PC-3 (cell line): ENCODE data around the gene BABAM1. TPM values are rescaled to one million over a fixed set of nuclear protein-coding genes. Genes with fewer than 3 reads are reported as not detected.

Source experiments
- ATAC-seq: fragments of 200-7000 bp; cut with Tn5 transposase; 2 replicates; pipeline ENCODE4 v1.9.1; 2020; ENCODE audit warnings: mild to moderate bottlenecking, moderate library complexity
- BruUV-seq: library from RNA; stranded (reverse); fragments of 400-500 nt; replicated peaks from 2 replicates; lab custom pipeline; 2021; lab: Mats Ljungman, UMichigan
- CTCF ChIA-PET: fragments of 300-600 bp; sonication (Branson Sonifier 250); formaldehyde crosslinking; loops from one replicate; lab custom pipeline; 2022; ENCODE audit warnings: antibody characterized with exemption; lab: Charles Lee
- POLR2A ChIA-PET: fragments of 300-600 bp; sonication (Branson Sonifier 250); formaldehyde crosslinking; loops from one replicate; lab custom pipeline; 2022; ENCODE audit warnings: antibody characterized with exemption; ENCODE audit not compliant: unreplicated experiment; lab: Charles Lee
- DNase-seq: peaks from one replicate; pipeline ENCODE4 v3.0.0-alpha.2; 2015
- H2AFZ ChIP-seq: fragments of 300-600 bp; sonication (generic); 2 replicates; pipeline ENCODE4 v1.6.0; 2016; ENCODE audit warnings: antibody characterized with exemption, low read length
- H3F3A ChIP-seq: fragments of 300-600 bp; sonication (generic); one replicate; pipeline ENCODE4 v1.6.0; 2017; ENCODE audit warnings: antibody characterized with exemption, low read length, control low read depth, mild to moderate bottlenecking; ENCODE audit not compliant: unreplicated experiment
- H3K27ac ChIP-seq: fragments of 300-600 bp; sonication (generic); 2 replicates; pipeline ENCODE4 v1.5.1; 2016; ENCODE audit warnings: mild to moderate bottlenecking, low read length
- H3K27me3 ChIP-seq: fragments of 300-600 bp; sonication (generic); 2 replicates; pipeline ENCODE4 v1.6.1; 2016; ENCODE audit warnings: low read length, mixed read lengths
- H3K36me3 ChIP-seq: fragments of 300-600 bp; sonication (generic); 2 replicates; pipeline ENCODE4 v1.6.1; 2016; ENCODE audit warnings: low read depth, mixed run types, low read length, mixed read lengths
- H3K4me1 ChIP-seq: fragments of 300-600 bp; sonication (generic); 2 replicates; pipeline ENCODE4 v1.5.1; 2016; ENCODE audit warnings: low read length; ENCODE audit not compliant: insufficient read depth
- H3K4me2 ChIP-seq: fragments of 300-600 bp; sonication (generic); 2 replicates; pipeline ENCODE4 v1.6.0; 2016; ENCODE audit warnings: low read length
- H3K4me3 ChIP-seq: fragments of 300-600 bp; sonication (generic); 2 replicates; pipeline ENCODE4 v1.5.1; 2016; ENCODE audit warnings: mild to moderate bottlenecking, low read length, mixed read lengths
- H3K79me2 ChIP-seq: fragments of 300-600 bp; sonication (generic); 2 replicates; pipeline ENCODE4 v1.6.1; 2017; ENCODE audit warnings: low read length, mixed read lengths
- H3K9ac ChIP-seq: fragments of 300-600 bp; sonication (generic); 2 replicates; pipeline ENCODE4 v1.6.0; 2016; ENCODE audit warnings: mild to moderate bottlenecking, low read length
- H3K9me2 ChIP-seq: fragments of 300-600 bp; sonication (generic); replicated peaks from 2 replicates; pipeline ENCODE4 v1.6.1; 2016; ENCODE audit warnings: mixed run types, low read length, mixed read lengths
- H3K9me3 ChIP-seq: fragments of 300-600 bp; sonication (generic); 2 replicates; pipeline ENCODE4 v1.6.1; 2016; ENCODE audit warnings: low read length, mixed read lengths
- H4K20me1 ChIP-seq: fragments of 300-600 bp; sonication (generic); 2 replicates; pipeline ENCODE4 v1.6.1; 2016; ENCODE audit warnings: low read length, mixed read lengths
- EZH2 ChIP-seq: fragments of 300-600 bp; sonication (generic); IDR thresholded peaks from one replicate; pipeline ENCODE4 v1.6.1; 2017; ENCODE audit warnings: antibody characterized with exemption, mild to moderate bottlenecking, low read length; ENCODE audit not compliant: unreplicated experiment
- EZH2phosphoT487 ChIP-seq: fragments of 300-600 bp; sonication (generic); IDR thresholded peaks from 2 replicates; pipeline ENCODE4 v1.6.1; 2018; ENCODE audit warnings: mild to moderate bottlenecking, antibody characterized with exemption, low read length, borderline replicate concordance
- intact Hi-C: fragments of 100-400 bp; cut with micrococcal nuclease; formaldehyde crosslinking; loops from 2 replicates; pipeline ENCODE4 v1.9.0; 2023
- total RNA-seq: library from RNA; depleted of rRNA; stranded (reverse); fragments of >200 nt; gene quantifications from 2 replicates; pipeline ENCODE4 v1.2.3, GENCODE V29; 2014
- TF ChIP-seq, protein P1 (sequence below): fragments of 300-600 bp; sonication (generic); conservative IDR thresholded peaks from 2 replicates; pipeline ENCODE4 v1.5.1; 2017; ENCODE audit warnings: antibody characterized with exemption, low read depth, mild to moderate bottlenecking, low read length

BABAM1 gene
- total RNA-seq, 1 experiment from 2014 or later = 196 TPM

DNA sequence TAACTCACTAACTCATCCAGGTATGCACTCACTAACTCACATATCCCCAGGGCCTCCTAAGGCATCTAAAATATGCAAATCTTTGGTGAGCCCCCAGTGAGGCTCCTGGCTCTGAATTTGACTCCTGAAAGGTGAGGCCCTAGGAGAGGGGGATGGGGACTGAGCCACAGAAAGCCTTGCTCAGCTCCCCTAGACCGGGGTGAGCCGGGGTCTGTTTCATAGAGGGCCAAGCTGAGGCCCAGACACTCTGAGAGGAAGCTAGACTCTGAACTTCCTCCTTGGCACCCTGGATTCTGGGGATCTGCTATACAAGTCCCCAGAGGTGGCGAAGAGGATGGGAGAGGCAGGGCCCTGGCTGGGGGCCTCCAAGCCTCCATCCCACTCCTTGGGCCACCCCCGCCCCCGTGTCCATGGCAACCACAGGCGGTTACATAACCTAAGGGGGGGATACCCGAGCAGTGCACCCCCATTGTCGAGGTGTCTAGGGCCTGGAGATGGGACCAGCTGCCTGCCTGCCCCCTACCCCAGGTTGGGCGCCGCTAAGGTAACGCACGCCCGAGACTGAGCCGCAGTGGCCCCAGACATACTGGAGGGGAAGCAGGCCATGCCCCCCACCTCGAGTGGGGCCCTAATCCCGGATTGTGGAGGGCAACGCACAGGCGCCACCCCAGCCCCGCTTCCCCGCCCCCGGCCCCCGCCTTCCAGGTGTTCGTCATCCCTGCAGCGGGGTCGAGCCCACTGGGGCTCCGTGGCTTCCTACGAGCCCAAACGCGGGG, 35.3 kb downstream of the BABAM1 start:
- Histone ChIP-seq H3F3A (no peaks in the 10 kb centered on the region), H3K9ac (peak overlapping the region; percentile 69), H2AFZ (peak overlapping the region; percentile 87), H3K27me3 (no peaks in the 10 kb centered on the region), H3K36me3 (no peaks in the 10 kb centered on the region), H3K4me2 (peak overlapping the region; percentile 95), H3K9me2 (no peaks in the 10 kb centered on the region), H4K20me1 (no peaks in the 10 kb centered on the region), H3K27ac (no peak overlapping the region), H3K4me3 (peak overlapping the region; percentile 80), H3K4me1 (peaks cover 22% of the 10 kb centered on the region), H3K79me2 (peaks cover 32% of the 10 kb centered on the region), H3K9me3 (no peaks in the 10 kb centered on the region)
- peak; percentile 45 for DNase-seq
- POLR2A ChIA-PET = no interaction called here
- TF ChIP-seq EZH2 (no peak), EZH2phosphoT487 (no peak)
- TF ChIP-seq, protein P1, sequence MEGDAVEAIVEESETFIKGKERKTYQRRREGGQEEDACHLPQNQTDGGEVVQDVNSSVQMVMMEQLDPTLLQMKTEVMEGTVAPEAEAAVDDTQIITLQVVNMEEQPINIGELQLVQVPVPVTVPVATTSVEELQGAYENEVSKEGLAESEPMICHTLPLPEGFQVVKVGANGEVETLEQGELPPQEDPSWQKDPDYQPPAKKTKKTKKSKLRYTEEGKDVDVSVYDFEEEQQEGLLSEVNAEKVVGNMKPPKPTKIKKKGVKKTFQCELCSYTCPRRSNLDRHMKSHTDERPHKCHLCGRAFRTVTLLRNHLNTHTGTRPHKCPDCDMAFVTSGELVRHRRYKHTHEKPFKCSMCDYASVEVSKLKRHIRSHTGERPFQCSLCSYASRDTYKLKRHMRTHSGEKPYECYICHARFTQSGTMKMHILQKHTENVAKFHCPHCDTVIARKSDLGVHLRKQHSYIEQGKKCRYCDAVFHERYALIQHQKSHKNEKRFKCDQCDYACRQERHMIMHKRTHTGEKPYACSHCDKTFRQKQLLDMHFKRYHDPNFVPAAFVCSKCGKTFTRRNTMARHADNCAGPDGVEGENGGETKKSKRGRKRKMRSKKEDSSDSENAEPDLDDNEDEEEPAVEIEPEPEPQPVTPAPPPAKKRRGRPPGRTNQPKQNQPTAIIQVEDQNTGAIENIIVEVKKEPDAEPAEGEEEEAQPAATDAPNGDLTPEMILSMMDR = no peak
- intact Hi-C loops = no loop called here
- no peak for ATAC-seq
- CTCF ChIA-PET = no interaction called here
- TSS peak; percentile 48 for BruUV-seq

DNA sequence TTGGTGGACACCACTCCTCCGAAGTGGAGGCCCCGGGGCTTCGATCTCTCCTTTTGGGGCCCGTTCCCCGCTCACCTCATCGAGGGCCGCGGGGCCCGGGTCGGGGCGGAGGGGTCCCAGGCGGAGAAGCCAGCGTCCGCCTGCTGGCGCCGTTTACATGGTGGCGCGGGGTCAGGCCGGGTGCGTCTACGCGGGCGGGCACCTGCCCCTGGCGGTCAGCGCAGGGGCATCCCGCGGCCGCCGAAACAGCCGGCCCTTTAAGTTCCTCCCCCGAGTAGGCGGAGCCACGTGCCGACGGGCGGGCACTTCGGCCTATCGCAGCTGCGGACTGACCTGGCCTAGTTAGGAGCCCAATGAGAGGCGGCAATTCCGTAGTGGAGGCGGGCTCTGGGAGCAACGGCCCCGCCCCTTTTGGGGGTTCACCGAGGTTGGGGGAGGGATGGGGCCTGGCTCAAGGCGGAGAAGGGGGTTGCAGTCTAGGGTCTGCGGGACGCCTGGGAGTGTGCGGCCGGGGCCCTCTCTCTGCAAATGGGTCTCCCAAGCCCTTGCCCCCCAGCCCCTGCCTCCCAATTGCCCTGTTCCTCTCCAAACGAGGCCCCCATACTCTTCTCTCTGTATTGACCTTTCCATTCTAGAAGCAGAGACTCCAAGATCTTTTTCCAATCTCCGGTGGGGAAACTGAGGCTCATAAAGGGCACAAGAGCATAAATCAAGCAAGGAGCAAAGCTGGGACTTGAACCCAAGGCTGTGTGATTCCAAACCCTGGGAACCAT, 36.1 kb downstream of the BABAM1 start, which contains the start of gene ABHD8:
TSS of gene ABHD8 (minus strand) at position 259 of the 773 bp plus-strand sequence. CDS start 1,809 bp downstream, outside the sequence.
- no peaks in the 10 kb centered on the region for H3K9me3 ChIP-seq
- H3K4me2 ChIP-seq = peak within 1 kb of the TSS; percentile 95
- TF ChIP-seq EZH2 = no peak
- TF ChIP-seq, protein P1 = peak; percentile 47; the same call in 1 of the 2 replicates
- no peaks in the 10 kb centered on the region for H3K27me3 ChIP-seq
- H2AFZ ChIP-seq = peak within 1 kb of the TSS; percentile 87
- H3K9ac ChIP-seq = peak within 1 kb of the TSS; percentile 69
- peak within 1 kb of the TSS; percentile 80 for H3K4me3 ChIP-seq
- H4K20me1 ChIP-seq = no peaks in the 10 kb centered on the region
- BruUV-seq = no TSS peak
- intact Hi-C loops = no loop called here
- H3K9me2 ChIP-seq = no peaks in the 10 kb centered on the region
- peaks cover 22% of the 10 kb centered on the region for H3K4me1 ChIP-seq
- no peaks in the 10 kb centered on the region for H3K36me3 ChIP-seq
- DNase-seq (peak; percentile 97), ATAC-seq (peak; percentile 80)
- no peaks in the 10 kb centered on the region for H3F3A ChIP-seq
- ChIA-PET POLR2A (no interaction called here), CTCF (no interaction called here)
- H3K79me2 ChIP-seq = peaks cover 38% of the 10 kb centered on the region
- no peak within 1 kb of the TSS for H3K27ac ChIP-seq
